Peyer's patch (tissue), 4 donors: ENCODE data around the gene HCAR3. TPM values are rescaled to one million over a fixed set of nuclear protein-coding genes. Genes with fewer than 3 reads are reported as not detected.
A peak's percentile ranks its signal among the peaks of the same experiment; 100 is the strongest.
"Not testable (repeated sequence)": the region's sequence is repeated elsewhere in the genome, so short reads cannot be mapped to it uniquely, and the experiment has no call there.

ENCODE experiments used
- DNase-seq, 3 donors: peaks; one replicate each; pipeline ENCODE4 v3.0.0-alpha.2; 2017 to 2019
- H3K27ac ChIP-seq, 4 donors: fragments of 200-600 bp; sonication (generic); one replicate each; pipeline ENCODE4 v1.5.1; 2016 to 2019
- H3K27me3 ChIP-seq, 2 donors: fragments of 200-600 bp; sonication (generic); one replicate each; pipeline ENCODE4 v1.5.1; 2019
- H3K36me3 ChIP-seq, 3 donors: fragments of 200-600 bp; sonication (generic); one replicate each; pipeline ENCODE4 v1.5.1; 2016 to 2019
- H3K4me1 ChIP-seq, 4 donors: fragments of 200-600 bp; sonication (generic); one replicate each; pipeline ENCODE4 v1.5.1; 2016 to 2019
- H3K4me3 ChIP-seq, 4 donors: fragments of 200-600 bp; sonication (generic); 1 replicate in 3 of 4; 2 replicates in 1 of 4; pipeline ENCODE4 v1.5.1; 2016 to 2019; ENCODE audit warnings: mild to moderate bottlenecking in 1 of 4
- H3K9me3 ChIP-seq, 4 donors: fragments of 200-600 bp; sonication (generic); one replicate each; pipeline ENCODE4 v1.5.1; 2016 to 2019; ENCODE audit warnings: mild to moderate bottlenecking in 1 of 4
- POLR2A ChIP-seq, 2 donors: fragments of 450-650 bp; IDR thresholded peaks; one replicate each; pipeline ENCODE4 v1.5.1; 2017; ENCODE audit warnings: antibody characterized with exemption in 2 of 2, mild to moderate bottlenecking in 2 of 2, moderate library complexity in 2 of 2
- total RNA-seq, 4 donors: library from RNA; depleted of rRNA; stranded (reverse); fragments of >200 nt; gene quantifications; one replicate each; pipeline ENCODE4 v1.1.0, GENCODE V29; 2016
- TF ChIP-seq, protein P1 (sequence below), 6 experiments: fragments of 450-650 bp in 4 of 6; fragments of 200-600 bp in 2 of 6; sonication (generic) in 1 of 6; IDR thresholded peaks; one replicate each; pipeline ENCODE4 v1.5.1; 2017 to 2019; ENCODE audit warnings: antibody characterized with exemption in 6 of 6, mild to moderate bottlenecking in 3 of 6, moderate library complexity in 1 of 6

HCAR3 gene
- total RNA-seq, 4 donors from 2014 or later: not detected

DNA sequence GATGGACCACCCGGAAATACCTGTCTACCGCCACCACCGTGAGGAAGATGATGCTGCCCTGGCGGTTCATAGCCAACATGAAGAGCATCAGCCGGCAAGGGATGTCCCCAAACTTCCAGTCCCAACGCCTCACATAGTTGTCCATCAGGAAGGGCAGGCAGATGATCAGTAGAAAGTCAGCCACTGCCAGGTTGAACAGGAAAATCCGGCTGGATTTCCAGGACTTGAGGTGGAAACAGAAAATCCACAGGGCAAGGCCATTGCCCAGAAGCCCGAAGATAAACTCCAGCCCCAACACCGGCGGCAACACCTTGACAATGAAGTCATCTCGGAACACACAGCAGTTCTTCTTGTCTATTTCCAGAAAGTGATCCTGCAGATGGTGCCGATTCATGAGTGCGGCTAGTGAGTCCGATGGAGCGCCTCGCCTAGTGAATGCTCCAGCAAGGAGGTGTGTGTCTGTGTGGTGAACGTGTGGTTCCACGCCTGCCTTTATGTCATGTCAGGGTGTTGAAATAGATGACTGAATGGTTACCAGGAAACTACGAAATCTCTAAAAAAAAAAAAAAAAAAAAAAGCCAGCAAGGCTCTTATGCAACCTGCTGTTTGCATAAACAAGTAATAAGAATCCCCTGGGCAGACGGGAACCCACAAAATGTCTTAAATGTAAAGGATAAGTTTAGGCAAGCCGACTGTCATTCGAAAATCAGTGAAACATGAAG is 13.6 kb downstream of the HCAR3 start, which contains the start of gene HCAR2:
Gene HCAR2, minus strand, starts transcription at position 468 of the 722 bp plus-strand sequence. Its CDS starts 74 bp downstream, at position 394.
- not testable (repeated sequence) for H3K27me3 ChIP-seq

GRCh38 chr12:122701481-122701880 is 15.1 kb downstream of the HCAR3 start:
- DNase-seq, H3K36me3 ChIP-seq, H3K27ac ChIP-seq, H3K4me1 ChIP-seq, H3K27me3 ChIP-seq, H3K9me3 ChIP-seq, H3K4me3 ChIP-seq: not testable (repeated sequence)

More for the DNA sequence above, 13.6 kb downstream of the HCAR3 start, which contains the start of gene HCAR2:
- DNase-seq: peak in 1 of 3 donors; percentile 34
- not testable (repeated sequence) for H3K4me3 ChIP-seq, H3K36me3 ChIP-seq, H3K27ac ChIP-seq, H3K4me1 ChIP-seq, H3K9me3 ChIP-seq

DNA sequence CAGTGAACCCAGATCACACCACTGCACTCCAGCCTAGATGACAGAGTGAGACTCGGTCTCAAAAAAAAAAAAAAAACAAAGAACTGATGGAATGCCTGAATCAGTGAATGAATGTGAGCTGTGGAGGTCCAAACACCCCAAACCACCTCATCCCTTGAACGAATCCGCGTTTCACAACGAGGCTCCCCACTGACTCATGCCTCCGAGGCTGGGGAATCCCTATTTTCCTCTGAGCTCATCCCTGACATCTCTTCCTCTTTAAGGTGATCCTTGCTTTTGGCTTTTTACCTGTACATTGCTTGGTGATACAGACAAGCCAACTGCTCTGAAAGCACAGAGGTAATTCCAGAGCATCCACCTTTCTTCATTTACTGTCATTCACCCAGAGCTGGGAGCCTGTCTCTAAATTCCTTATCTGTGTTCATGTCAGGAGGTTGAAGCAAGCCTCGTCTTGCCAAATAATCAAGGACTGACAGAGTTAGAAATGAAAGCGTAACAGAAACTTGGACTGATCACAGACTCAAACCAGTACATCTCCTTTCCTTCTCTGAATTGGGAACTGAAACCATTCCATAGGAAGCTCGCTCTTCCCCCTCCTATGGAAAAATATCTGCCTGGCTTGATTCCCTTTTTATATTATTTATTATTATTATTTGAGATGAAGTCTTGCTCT is 16.4 kb downstream of the HCAR3 start:
- not testable (repeated sequence) for H3K27ac ChIP-seq, H3K36me3 ChIP-seq, DNase-seq, H3K4me3 ChIP-seq, H3K4me1 ChIP-seq, H3K9me3 ChIP-seq, H3K27me3 ChIP-seq

GRCh38 chr12:122696922-122697321 is 19.7 kb downstream of the HCAR3 start:
- DNase-seq, H3K4me3 ChIP-seq, H3K27ac ChIP-seq, H3K4me1 ChIP-seq, H3K9me3 ChIP-seq, H3K36me3 ChIP-seq, H3K27me3 ChIP-seq: not testable (repeated sequence)

DNA sequence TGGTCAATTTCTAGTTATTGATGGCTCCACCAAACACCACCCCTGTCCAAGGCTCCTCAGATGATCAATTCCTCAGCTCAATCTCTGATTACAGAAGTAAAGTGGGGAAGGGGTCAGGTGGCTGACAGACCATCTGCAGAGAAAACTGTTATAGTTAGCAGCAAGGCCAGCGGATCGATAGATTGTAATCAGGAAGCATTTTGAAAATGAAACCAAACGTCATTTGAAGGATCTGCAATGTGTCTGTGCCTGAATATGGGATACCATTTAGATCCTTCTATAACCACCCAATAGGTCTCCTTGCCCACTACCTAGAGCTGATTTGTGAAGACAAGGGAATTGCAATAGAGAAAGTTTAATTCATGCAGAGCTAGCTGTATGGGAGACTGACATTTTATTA is 25.0 kb downstream of the HCAR3 start:
- Histone ChIP-seq H3K4me1 (no peaks in the 10 kb centered on the region), H3K36me3 (no peaks in the 10 kb centered on the region), H3K9me3 (no peaks in the 10 kb centered on the region), H3K27ac (no peak overlapping the region), H3K4me3 (no peak overlapping the region), H3K27me3 (no peaks in the 10 kb centered on the region)
- no peak for TF ChIP-seq POLR2A (IDR thresholded peaks at IDR 0.05)
- TF ChIP-seq, protein P1, sequence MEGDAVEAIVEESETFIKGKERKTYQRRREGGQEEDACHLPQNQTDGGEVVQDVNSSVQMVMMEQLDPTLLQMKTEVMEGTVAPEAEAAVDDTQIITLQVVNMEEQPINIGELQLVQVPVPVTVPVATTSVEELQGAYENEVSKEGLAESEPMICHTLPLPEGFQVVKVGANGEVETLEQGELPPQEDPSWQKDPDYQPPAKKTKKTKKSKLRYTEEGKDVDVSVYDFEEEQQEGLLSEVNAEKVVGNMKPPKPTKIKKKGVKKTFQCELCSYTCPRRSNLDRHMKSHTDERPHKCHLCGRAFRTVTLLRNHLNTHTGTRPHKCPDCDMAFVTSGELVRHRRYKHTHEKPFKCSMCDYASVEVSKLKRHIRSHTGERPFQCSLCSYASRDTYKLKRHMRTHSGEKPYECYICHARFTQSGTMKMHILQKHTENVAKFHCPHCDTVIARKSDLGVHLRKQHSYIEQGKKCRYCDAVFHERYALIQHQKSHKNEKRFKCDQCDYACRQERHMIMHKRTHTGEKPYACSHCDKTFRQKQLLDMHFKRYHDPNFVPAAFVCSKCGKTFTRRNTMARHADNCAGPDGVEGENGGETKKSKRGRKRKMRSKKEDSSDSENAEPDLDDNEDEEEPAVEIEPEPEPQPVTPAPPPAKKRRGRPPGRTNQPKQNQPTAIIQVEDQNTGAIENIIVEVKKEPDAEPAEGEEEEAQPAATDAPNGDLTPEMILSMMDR (IDR thresholded peaks at IDR 0.05): no peak
- DNase-seq: peak in 1 of 3 donors; percentile 3

DNA sequence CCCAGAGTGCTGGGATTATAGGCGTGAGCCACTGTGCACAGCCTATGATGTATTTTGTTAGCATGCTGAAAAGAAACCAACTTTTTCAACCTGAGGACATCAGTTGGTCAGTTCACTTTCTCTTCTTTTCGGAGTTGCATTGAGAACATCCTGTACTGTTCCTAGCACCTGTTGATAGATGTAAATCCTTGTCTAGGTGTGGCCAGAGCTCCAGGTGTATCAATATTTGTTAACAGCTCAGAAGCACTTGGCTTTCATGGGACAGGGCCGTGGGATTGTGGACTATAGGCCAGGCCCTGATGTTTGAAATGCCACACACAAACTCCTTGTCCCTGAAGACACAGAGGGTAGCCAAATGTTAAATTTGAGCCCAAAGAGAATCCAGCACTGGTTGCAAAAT is 28.3 kb downstream of the HCAR3 start:
- DNase-seq: no peak
- H3K4me1 ChIP-seq: no peaks in the 10 kb centered on the region
- no peaks in the 10 kb centered on the region for H3K27me3 ChIP-seq
- no peaks in the 10 kb centered on the region for H3K9me3 ChIP-seq
- no peaks in the 10 kb centered on the region for H3K36me3 ChIP-seq
- H3K4me3 ChIP-seq: no peak overlapping the region
- TF ChIP-seq, protein P1 (IDR thresholded peaks at IDR 0.05): no peak
- no peak for TF ChIP-seq POLR2A (IDR thresholded peaks at IDR 0.05)
- peak overlapping the region in 1 of 4 donors; percentile 26 for H3K27ac ChIP-seq

- Histone ChIP-seq H3K36me3 (no peaks in the 10 kb centered on the region), H3K27ac (no peak overlapping the region), H3K27me3 (no peaks in the 10 kb centered on the region), H3K4me3 (no peak overlapping the region), H3K4me1 (no peaks in the 10 kb centered on the region), H3K9me3 (no peaks in the 10 kb centered on the region)
- no peak for TF ChIP-seq POLR2A (IDR thresholded peaks at IDR 0.05)
- TF ChIP-seq, protein P1 (IDR thresholded peaks at IDR 0.05): no peak
- peak in 2 of 3 donors; percentile 52 to 62 for DNase-seq
Measured at GRCh38 chr12:122687086-122687485, 29.5 kb downstream of the HCAR3 start.
